Smooth muscle cell of trachea (primary cell): Measurements from ENCODE around the gene XRCC2. TPM values are rescaled to one million over a fixed set of nuclear protein-coding genes. Genes with fewer than 3 reads are reported as not detected.

Experiments
- total RNA-seq: library from RNA; depleted of rRNA; stranded (reverse); fragments of >200 nt; gene quantifications from 2 replicates; pipeline ENCODE4 v1.2.1, GENCODE V29; 2014

Gene XRCC2
- total RNA-seq, result 0.50 and 2.6 TPM in 2 replicates

DNA sequence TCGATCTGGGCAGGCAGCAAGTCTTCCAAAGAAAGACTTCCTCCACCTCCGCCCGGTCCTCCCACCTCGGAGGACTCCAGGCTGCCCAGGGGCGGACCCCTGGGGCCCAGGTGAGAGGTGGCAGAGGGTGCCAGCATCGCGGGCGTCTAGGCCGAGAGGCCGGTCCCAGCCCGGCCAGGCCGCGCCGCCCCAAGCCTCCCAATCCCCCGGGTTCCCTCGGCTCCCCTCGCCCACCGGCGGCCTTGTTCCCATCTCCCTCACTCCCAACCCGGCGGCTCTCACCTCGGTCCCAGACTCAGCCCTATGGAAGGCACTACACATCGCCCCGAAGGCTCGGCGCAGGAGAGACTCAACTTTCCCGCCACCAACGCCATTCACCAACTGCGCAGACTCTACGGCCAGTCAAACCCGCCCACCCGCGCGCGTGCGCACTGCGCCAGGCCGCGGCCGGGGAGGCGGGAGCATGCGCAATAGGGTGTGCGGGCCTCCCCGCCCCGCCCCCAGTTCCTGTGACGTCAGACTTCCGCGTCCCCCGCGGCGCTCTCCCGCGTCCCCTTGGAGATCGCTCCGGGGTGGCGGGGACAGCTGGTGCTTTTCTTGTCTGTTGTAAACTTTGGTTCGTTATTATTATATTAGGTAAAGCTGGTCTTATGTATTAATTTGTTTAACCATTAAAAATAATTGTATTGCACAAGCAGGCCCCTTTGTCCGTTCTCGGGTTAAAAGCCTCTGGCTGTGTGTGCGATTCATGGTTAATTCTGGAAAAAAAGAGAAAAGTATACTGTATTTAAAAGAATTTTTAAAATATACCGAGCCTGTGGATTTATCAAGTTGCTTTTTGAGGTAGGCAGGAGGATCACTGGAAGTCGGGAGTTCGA is at the start of gene XRCC2:
TSS of gene XRCC2 (minus strand) at position 383 of the 878 bp plus-strand sequence. CDS start at position 321, 62 bp downstream.

Other genes starting within 250 kb of the XRCC2 start
- 31.1 and 43.2 TPM in 2 replicates for gene KMT2C, start 240.1 kb downstream of the XRCC2 start, total RNA-seq
- 8.8 and 12.1 TPM in 2 replicates for gene ACTR3B, start 83.6 kb upstream of the XRCC2 start, total RNA-seq